ENCODE data around the gene GRM2.

The GRM2 gene

DNA sequence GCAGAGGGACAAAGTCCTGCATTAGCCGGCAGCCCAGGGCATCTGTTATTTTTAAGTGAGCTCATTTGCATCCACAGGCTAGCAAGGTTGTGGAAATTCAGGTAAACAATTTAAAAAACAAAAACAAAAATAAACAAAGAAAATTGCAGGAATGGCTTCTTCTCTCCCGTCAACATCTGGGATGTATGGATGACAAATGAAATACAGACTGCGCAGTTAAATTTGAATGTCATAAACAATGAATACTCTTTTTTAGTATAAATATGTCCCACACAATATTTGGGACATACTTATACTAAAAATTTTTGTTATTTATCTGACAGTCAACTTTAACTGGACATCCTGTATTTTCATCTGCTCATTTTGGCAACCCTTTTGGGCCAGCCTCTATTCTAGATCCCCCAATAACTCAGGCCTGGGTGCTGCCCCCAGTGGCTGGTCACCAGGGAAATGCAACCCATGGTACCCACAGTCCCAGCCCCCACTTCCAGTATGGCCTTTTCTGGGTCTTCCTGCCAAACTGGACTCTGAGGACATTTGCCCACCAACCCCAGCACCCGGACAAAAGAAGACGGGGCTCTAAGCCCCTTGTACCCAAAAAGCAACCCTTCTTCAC lies 12.7 kb downstream of the GRM2 start:
- TF ChIP-seq, protein P1, sequence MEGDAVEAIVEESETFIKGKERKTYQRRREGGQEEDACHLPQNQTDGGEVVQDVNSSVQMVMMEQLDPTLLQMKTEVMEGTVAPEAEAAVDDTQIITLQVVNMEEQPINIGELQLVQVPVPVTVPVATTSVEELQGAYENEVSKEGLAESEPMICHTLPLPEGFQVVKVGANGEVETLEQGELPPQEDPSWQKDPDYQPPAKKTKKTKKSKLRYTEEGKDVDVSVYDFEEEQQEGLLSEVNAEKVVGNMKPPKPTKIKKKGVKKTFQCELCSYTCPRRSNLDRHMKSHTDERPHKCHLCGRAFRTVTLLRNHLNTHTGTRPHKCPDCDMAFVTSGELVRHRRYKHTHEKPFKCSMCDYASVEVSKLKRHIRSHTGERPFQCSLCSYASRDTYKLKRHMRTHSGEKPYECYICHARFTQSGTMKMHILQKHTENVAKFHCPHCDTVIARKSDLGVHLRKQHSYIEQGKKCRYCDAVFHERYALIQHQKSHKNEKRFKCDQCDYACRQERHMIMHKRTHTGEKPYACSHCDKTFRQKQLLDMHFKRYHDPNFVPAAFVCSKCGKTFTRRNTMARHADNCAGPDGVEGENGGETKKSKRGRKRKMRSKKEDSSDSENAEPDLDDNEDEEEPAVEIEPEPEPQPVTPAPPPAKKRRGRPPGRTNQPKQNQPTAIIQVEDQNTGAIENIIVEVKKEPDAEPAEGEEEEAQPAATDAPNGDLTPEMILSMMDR (IDR thresholded peaks at IDR 0.05; ENCODE audit: low read depth, low read length): no peak; the same call in 1 of the 2 replicates
- Histone ChIP-seq H3K4me1 (no peaks in the 10 kb centered on the region), H3K27me3 (no peaks in the 10 kb centered on the region), H3K36me3 (no peaks in the 10 kb centered on the region), H3K4me3 (ENCODE audit: low read depth, low read length) (no peak overlapping the region), H3K9me3 (no peaks in the 10 kb centered on the region)
- no peak for DNase-seq

DNA sequence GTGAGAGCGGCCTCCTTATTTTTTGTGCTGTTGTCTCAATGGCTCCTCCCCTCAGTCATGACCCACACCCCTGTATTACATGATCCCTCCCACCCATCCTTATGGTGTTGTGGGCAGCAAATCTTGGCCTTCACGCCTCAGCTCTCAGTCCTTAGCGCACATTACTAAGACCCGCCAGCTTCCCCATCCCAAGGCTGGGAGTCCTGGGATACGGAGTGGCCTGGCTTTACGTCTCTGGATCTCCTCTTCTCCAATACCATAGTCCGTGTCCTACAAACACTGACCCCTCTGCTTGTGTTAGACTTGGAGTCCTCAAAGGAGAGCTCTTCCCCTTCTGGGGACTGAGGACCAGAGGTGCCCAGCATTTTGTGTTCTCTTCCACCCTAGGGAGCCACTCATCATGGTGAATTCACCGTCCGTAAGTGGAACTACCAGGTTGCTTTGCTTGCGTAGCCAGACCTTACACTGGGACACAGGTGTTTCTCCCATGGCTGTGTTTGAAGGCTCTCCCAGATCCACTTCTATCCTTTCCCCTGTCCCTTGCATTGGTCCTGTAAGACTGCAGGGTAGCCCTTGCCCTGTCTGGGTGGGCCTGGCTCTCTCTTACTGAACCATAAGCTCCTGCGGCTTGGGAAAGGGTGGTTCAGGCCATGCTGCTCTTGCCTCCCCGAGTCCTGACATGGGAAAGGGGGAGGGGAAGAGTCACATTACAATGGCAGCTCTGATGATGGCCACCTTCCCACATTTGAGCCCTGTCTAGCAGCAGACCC lies 13.6 kb downstream of the GRM2 start:
- Histone ChIP-seq H3K27me3 (no peaks in the 10 kb centered on the region), H3K36me3 (no peaks in the 10 kb centered on the region), H3K4me3 (ENCODE audit: low read depth, low read length) (no peak overlapping the region), H3K9me3 (no peaks in the 10 kb centered on the region), H3K4me1 (no peaks in the 10 kb centered on the region)
- DNase-seq: no peak
- TF ChIP-seq, protein P1 (IDR thresholded peaks at IDR 0.05; ENCODE audit: low read depth, low read length): no peak

DNA sequence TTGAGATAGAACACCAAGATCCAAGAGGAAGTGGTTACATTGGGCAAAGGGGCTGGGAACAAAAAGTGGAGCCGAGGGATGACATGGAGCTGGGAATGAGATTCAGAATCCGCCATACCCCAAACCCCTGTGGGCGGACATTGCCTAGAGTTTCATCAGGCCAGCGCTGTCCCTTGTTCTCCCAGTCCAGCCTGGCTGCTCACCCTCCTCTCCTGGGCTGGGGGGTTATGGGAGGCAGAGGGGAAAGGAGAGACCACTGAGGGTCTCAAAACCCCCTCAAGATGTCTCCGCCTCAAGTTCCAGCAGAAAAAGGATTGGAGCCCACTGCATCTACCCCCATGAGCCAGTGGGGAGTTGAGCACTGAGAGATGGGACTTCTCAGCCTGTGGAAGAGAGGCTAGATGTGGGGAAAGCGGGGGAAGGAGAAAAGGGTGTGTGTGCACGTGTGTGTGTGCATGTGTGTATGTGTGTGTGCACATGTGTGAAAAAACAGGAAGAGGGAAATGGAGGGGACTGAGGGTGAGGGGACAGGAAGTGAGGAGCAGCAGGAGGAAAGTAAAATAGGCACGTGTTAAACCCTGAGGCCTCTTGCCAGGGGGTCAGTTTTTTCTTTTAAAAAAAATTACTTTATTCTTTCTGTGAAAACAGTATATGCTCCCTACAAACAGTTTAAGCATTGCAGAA lies 14.3 kb downstream of the GRM2 start:
- TF ChIP-seq, protein P1 (IDR thresholded peaks at IDR 0.05; ENCODE audit: low read depth, low read length): no peak

DNA sequence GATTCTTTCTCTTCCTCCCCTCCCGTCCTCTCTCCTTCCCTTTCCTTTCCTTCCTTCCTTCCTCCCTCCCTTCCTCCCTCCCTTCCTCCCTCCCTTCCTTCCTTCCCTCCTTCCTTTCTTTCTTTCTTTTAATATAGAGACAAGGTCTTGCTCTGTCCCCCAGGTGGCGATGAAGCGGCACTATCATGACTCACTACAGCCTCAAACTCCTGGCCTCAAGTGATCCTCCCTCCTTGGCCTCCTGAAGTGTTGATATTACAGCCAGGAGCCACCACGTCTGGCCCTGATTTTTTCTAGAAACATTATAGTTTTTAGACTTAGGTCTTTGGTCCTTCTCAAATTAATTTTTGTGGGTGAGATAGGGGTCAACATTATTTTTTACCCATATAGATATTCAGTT lies 15.5 kb downstream of the GRM2 start:
- Histone ChIP-seq H3K27me3 (no peaks in the 10 kb centered on the region), H3K4me3 (ENCODE audit: low read depth, low read length) (no peak overlapping the region), H3K36me3 (no peaks in the 10 kb centered on the region), H3K4me1 (no peaks in the 10 kb centered on the region), H3K9me3 (no peaks in the 10 kb centered on the region)
- no peak for DNase-seq
- TF ChIP-seq, protein P1 (IDR thresholded peaks at IDR 0.05; ENCODE audit: low read depth, low read length): no peak

More for the DNA sequence above, 14.3 kb downstream of the GRM2 start:
- Histone ChIP-seq H3K4me3 (ENCODE audit: low read depth, low read length) (no peak overlapping the region), H3K9me3 (no peaks in the 10 kb centered on the region), H3K36me3 (no peaks in the 10 kb centered on the region), H3K4me1 (no peaks in the 10 kb centered on the region), H3K27me3 (no peaks in the 10 kb centered on the region)
- no peak for DNase-seq

DNA sequence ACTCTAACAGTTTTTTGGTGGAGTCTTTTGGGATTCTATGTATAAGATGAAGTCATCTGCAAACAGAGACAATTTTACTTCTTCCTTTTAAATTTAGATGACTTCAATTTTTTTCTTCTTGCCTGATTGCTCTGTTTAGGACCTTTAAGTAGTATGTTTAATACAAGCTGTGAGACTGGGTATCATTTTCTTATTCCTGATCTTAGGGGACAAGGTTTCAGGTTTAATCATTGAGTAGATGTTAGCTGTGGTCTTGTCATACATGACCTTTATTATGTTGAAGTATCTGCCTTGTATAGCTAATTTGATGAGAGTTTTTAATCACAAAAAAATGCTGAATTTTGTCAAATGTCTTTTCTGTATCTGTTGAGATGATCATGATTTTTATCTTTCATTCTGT lies 20.6 kb downstream of the GRM2 start:
- H3K4me3 ChIP-seq (ENCODE audit: low read depth, low read length): no peak overlapping the region
- H3K36me3 ChIP-seq: no peaks in the 10 kb centered on the region
- H3K27me3 ChIP-seq: no peaks in the 10 kb centered on the region
- H3K9me3 ChIP-seq: no peaks in the 10 kb centered on the region
- H3K4me1 ChIP-seq: no peaks in the 10 kb centered on the region
- no peak for DNase-seq
- TF ChIP-seq, protein P1 (IDR thresholded peaks at IDR 0.05; ENCODE audit: low read depth, low read length): no peak

All from BE2C (cell line).